RWPE1 (cell line): ENCODE data around the gene FADS3.

Experiments used
- CTCF ChIA-PET: fragments of 350-600 bp; sonication (Branson Sonifier 250); formaldehyde crosslinking; extraction: SDS; loops from one replicate; lab custom pipeline; 2021; lab: Yijun Ruan, JAX
- POLR2A ChIA-PET: fragments of 400-600 bp; formaldehyde crosslinking; extraction: SDS; loops from one replicate; lab custom pipeline; 2020; ENCODE audit warnings: antibody characterized with exemption; ENCODE audit not compliant: low non-redundant PET; lab: Yijun Ruan, JAX
- DNase-seq: peaks from one replicate; pipeline ENCODE4 v3.0.0; 2012; ENCODE audit warnings: low spot score
- H3K27ac ChIP-seq: fragments of 450-650 bp; 2 replicates; pipeline ENCODE4 v1.5.1; 2017
- TF ChIP-seq, protein P1 (sequence below): fragments of 450-650 bp; conservative IDR thresholded peaks from 2 replicates; pipeline ENCODE4 v1.5.1; 2017; ENCODE audit warnings: low read depth, mild to moderate bottlenecking

The FADS3 gene

DNA sequence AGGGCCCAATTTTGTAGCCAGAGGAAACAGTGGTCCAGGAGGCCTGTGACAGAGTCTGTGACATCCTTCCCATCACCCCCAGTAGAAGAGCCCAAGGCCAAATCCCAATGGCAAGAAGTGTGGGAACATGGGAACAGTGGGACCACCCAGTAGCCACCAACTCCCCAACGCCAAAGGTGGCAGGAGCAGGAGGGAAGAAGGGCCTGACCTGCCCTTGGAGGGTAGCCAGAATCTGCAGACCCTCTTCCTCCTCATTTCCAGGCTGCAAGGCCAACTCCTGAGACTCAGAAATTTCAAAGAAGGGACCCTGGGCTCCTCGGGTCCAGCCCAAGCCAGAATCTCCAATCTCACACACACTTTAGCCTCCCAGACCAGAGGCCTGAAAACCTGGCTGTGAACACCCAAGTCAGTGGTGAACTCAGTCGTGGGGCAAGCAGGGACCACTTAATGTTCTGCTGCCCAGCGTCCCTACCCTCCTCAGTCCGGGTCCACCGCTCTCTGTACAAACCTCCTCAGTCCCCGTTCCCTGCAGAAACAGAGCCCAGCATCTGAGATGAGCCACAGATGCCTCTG lies 19.9 kb upstream of the FADS3 start:
- no peak overlapping the region; the same call in 1 of the 2 replicates for H3K27ac ChIP-seq
- CTCF ChIA-PET: interaction anchor here (1.1 to 1.5 kb wide), 2 partner anchors 13 to 171 kb away, joined by 3 to 5 read pairs; no protein-coding TSS in a partner anchor
- TF ChIP-seq, protein P1, sequence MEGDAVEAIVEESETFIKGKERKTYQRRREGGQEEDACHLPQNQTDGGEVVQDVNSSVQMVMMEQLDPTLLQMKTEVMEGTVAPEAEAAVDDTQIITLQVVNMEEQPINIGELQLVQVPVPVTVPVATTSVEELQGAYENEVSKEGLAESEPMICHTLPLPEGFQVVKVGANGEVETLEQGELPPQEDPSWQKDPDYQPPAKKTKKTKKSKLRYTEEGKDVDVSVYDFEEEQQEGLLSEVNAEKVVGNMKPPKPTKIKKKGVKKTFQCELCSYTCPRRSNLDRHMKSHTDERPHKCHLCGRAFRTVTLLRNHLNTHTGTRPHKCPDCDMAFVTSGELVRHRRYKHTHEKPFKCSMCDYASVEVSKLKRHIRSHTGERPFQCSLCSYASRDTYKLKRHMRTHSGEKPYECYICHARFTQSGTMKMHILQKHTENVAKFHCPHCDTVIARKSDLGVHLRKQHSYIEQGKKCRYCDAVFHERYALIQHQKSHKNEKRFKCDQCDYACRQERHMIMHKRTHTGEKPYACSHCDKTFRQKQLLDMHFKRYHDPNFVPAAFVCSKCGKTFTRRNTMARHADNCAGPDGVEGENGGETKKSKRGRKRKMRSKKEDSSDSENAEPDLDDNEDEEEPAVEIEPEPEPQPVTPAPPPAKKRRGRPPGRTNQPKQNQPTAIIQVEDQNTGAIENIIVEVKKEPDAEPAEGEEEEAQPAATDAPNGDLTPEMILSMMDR: no peak
- no peak for DNase-seq
- POLR2A ChIA-PET: no interaction called here

DNA sequence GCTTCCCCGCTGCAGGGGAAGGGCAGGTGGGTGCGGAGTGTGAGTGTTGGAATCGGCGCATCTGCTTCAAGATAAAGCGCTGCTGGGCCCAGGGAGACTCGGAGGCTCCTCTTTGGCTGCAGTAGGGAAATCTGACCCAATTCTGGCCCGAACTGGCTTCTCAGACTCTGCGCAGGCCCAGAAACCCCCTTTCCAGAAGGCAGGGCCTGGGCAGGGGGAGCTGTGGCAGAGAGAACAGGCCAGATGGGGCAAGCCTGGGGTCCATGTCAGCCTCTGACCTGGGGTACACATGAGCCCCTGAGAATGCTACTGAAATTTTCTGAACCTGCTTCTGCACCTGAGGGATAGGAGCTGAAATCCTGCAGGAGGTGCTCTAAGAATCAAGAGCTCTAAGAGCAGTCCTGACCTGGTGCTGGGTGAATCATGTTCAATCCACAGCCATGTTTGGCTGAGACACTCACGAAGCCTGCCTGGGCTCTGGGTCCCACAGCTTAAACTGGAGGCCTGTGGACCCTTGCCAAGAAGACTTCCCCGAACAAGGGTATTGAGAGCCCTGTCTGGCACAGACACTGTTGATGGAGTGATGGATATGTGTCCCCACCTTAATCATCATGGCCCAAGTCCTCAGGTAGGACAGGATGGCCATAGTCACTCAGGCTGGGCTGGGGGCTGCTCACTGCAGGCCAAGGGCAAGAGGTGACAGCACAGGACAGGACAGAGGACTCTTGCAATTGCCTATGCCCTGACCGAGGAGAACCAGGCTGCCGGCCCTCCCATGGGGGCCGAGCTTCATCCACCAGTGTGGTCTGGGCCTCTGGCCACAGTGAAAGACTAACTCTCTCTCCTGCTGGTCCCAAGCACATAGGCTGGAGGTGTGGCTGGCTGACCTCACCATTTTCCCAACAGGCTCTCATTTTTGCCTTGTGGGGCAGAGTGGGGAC lies 19.1 kb upstream of the FADS3 start:
- ChIA-PET CTCF (interaction anchor here (1.0 to 1.5 kb wide), 4 partner anchors 9 to 172 kb away, joined by 3 to 5 read pairs (median 4); no protein-coding TSS in a partner anchor), POLR2A (no interaction called here)
- TF ChIP-seq, protein P1: no peak
- H3K27ac ChIP-seq: no peak overlapping the region; the same call in 1 of the 2 replicates
- no peak for DNase-seq

DNA sequence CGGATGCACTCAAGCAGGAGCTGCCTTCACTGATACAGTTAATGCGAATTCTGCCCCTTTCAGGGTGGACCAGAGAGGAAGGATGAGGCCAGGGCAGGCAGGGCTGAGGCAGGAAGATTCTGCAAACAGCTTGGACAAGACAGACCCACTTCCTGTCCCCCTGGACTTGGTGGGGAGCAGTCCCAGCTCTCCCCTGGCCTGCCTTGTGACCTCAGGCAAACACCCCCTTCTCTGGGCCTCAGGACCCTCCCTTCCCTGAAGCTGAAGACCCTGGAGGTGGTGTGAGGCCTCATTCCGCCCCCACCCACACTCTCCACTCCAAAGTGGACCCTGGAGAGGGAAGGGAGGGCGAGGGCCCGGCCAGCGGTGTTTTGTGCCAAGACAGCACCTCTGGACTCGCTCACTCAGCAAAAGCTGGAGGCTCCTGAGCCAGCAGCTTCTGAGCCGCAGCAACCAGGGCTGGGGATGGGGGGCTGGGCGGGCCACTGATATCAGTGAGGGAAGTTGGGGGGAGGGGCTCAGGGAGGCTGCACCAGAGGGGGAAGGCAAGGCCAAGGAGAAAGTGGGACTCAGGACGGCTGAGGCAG lies 17.5 kb upstream of the FADS3 start:
- CTCF ChIA-PET: interaction anchor here (0.6 to 2.5 kb wide), 3 partner anchors 16 to 173 kb away, joined by 3 to 12 read pairs (median 5); no protein-coding TSS in a partner anchor
- no peak overlapping the region for H3K27ac ChIP-seq
- POLR2A ChIA-PET: interaction anchor here (0.6 kb wide), 1 partner anchor 17 kb away, joined by 3 read pairs; no protein-coding TSS in a partner anchor
- TF ChIP-seq, protein P1: no peak
- no peak for DNase-seq

DNA sequence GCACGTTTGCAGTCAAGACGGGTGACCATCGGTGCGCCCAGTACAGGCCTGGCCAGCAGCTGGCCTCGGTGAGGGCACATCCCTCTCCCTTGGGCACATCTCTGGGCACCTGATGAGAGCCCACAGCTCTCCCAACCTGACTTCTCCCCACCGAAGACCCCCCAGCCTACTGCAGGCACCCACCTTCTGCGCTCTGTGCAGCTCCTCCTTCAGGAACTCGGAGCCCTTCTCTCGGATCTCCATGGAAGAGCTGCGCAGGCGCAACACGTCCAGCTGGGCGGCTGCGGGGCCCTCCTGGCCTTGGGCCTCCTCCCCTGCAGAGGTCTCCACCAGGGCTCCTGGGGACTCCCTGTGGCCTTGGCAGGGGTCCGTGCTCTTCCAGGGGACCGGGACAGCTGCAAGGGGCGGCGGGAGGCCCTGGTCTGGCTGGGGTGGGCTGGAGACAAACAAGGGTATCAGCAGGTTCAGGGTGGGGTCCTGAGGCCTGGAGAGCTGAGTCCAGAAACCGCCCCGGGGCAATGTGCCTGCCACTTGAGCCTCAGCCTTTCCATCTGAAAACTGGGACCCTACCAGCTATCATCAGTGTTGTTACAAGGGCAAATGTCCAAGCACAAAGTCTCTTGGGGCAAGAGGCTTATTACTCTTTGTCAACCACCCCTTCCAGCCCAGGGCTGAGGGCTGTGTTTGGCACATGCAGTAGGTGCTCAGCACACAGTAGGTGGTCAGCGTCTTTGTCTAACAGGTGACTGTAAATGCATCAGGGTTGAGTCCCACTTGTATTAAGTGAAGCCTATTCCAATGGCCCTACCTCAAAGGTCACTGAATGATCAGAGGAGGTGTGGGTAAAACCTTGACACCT lies 16.8 kb upstream of the FADS3 start:
- ChIA-PET POLR2A (interaction anchor here (0.6 kb wide), 1 partner anchor 17 kb away, joined by 3 read pairs; no protein-coding TSS in a partner anchor), CTCF (interaction anchor here (0.6 to 2.5 kb wide), 4 partner anchors 39 to 174 kb away, joined by 3 to 12 read pairs (median 3); no protein-coding TSS in a partner anchor)
- DNase-seq: no peak
- no peak overlapping the region for H3K27ac ChIP-seq
- TF ChIP-seq, protein P1: no peak

DNA sequence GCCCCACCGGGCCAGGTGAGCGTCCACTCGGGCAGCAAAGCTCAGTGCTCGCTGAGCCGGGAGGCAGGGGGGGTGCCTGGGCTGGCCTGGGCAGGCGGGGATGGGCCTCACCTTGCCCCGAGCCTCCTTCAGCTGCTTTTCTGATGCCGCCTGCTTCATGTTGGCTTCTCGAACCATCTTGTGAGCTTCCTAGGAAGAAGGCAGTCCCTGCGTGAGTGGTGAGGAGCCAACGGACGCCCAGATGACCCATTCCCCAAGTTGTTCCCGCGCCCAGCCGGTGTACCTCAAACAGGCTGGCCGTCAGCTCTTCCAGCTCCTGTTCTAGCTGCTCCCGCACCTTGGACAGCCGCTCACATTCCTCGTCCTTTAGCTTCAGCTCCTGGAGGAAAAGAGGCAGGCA lies 15.9 kb upstream of the FADS3 start:
- POLR2A ChIA-PET: no interaction called here
- H3K27ac ChIP-seq: no peak overlapping the region
- no peak for DNase-seq
- TF ChIP-seq, protein P1: no peak
- CTCF ChIA-PET: interaction anchor here (0.6 to 2.5 kb wide), 3 partner anchors 40 to 175 kb away, joined by 3 to 12 read pairs (median 3); no protein-coding TSS in a partner anchor
